Suprapubic skin (tissue), 4 donors: Measurements from ENCODE around the gene PDE9A. TPM values are rescaled to one million over a fixed set of nuclear protein-coding genes. Genes with fewer than 3 reads are reported as not detected.

Experiments
- DNase-seq, 2 donors: peaks; one replicate each; pipeline ENCODE4 v3.0.0-alpha.2; 2019; ENCODE audit warnings: low spot score in 2 of 2
- H3K27ac ChIP-seq: fragments of 200-600 bp; sonication (generic); one replicate; pipeline ENCODE4 v1.5.1; 2019
- H3K27me3 ChIP-seq: fragments of 200-600 bp; sonication (generic); one replicate; pipeline ENCODE4 v1.5.1; 2019
- H3K36me3 ChIP-seq: fragments of 200-600 bp; sonication (generic); one replicate; pipeline ENCODE4 v1.5.1; 2019
- H3K4me1 ChIP-seq: fragments of 200-600 bp; sonication (generic); one replicate; pipeline ENCODE4 v1.5.1; 2019
- H3K4me3 ChIP-seq: fragments of 200-600 bp; sonication (generic); one replicate; pipeline ENCODE4 v1.5.1; 2019; ENCODE audit warnings: mild to moderate bottlenecking
- H3K9me3 ChIP-seq: fragments of 200-600 bp; sonication (generic); one replicate; pipeline ENCODE4 v1.5.1; 2019
- EP300 ChIP-seq: sonication (generic); formaldehyde crosslinking; IDR thresholded peaks from one replicate; pipeline ENCODE4 v1.6.1; 2017; ENCODE audit warnings: antibody characterized with exemption
- POLR2A ChIP-seq, 2 donors: fragments of 450-650 bp; IDR thresholded peaks; one replicate each; pipeline ENCODE4 v1.6.1; 2017; ENCODE audit warnings: antibody characterized with exemption in 2 of 2, mild to moderate bottlenecking in 2 of 2, moderate library complexity in 2 of 2
- POLR2AphosphoS5 ChIP-seq, 3 donors: sonication (generic); formaldehyde crosslinking; IDR thresholded peaks; one replicate each; pipeline ENCODE4 v1.6.1; 2017; ENCODE audit warnings: antibody characterized with exemption in 3 of 3
- WGBS: methylation state at CpG from one replicate; pipeline ENCODE4 v1.1.5; 2018; 5-methylcytosine and 5-hydroxymethylcytosine counted together
- total RNA-seq, 4 donors: library from RNA; depleted of rRNA; stranded (reverse); fragments of >200 nt; gene quantifications; one replicate each; pipeline ENCODE4 v1.1.0, GENCODE V29; 2016
- TF ChIP-seq, protein P1 (sequence below), 2 donors: fragments of 200-600 bp in 1 of 2; fragments of 450-650 bp in 1 of 2; sonication (generic) in 1 of 2; IDR thresholded peaks; one replicate each; pipeline ENCODE4 v1.5.1; 2016 to 2019; ENCODE audit warnings: antibody characterized with exemption in 2 of 2, mild to moderate bottlenecking in 1 of 2, moderate library complexity in 1 of 2

The PDE9A gene
- total RNA-seq, 4 donors from 2014 or later = 4.5 to 12.0 (median 7.1) TPM

DNA sequence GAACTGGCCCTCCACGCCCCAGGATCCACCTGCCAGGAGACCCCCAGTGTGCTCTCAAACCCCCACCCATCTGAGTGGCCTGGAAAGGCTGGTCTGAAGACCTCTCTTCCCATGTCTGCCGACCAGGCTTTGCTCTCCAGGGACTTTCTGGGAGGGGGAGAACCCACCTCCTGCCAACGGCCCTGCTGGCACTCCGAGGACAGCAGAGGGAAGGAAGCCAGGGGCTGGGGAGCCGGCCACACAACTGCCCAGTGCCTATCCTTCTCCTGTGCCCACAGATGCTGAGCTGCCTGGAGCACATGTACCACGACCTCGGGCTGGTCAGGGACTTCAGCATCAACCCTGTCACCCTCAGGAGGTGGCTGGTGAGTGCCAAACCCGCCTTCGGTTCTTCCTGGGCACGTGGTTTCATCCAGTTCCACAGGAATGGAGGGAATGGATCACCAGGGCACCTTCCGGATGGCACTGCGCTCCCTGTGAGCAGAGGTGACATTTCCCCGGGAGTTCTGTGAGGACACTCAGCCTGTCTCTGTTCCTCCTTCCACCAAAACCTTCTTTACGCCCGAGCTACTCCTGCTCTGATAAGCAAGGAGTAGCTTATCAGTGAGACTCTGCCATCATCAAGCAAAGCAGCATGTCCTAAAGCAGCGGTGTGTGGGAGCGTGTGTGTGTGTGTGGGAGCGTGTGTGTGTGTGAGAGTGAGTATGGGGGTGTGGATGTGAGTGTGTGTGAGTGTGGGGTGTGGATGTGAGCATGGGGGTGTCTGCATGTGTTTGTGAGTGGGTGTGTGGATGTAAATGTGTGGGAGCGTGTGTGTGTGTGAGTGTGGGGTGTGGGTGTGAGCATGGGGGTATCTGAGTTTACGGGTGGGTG lies 105.5 kb downstream of the PDE9A start:
- Histone ChIP-seq H3K36me3 (no peaks in the 10 kb centered on the region), H3K4me3 (no peak overlapping the region), H3K4me1 (no peaks in the 10 kb centered on the region), H3K27ac (no peak overlapping the region), H3K27me3 (peaks cover 13% of the 10 kb centered on the region), H3K9me3 (no peaks in the 10 kb centered on the region)
- TF ChIP-seq POLR2A (IDR thresholded peaks at IDR 0.05) (no peak), EP300 (no peak)
- WGBS = 79% methylated on average over 16 of the region's 20 CpGs
- no peak for DNase-seq

DNA sequence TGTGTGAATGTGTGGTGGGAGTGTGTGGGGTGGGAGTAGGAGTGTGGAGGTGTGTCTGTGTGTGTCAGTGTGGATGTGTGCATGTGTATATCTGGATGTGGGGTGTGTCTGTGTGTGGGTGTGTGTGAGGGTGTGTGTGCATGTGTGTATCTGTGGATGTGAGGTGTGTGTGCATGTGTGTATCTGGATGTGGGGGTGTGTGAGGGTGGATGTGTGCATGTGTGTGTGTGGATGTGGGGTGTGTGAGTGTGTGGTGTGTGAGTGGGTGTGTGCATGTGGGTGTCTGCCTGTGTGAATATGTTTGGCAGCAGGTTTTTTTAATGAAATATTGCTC lies 106.1 kb downstream of the PDE9A start:
- Histone ChIP-seq H3K27me3 (peaks cover 13% of the 10 kb centered on the region), H3K4me1 (no peaks in the 10 kb centered on the region), H3K4me3 (no peak overlapping the region), H3K9me3 (no peaks in the 10 kb centered on the region), H3K36me3 (no peaks in the 10 kb centered on the region), H3K27ac (no peak overlapping the region)
- TF ChIP-seq POLR2AphosphoS5 (IDR thresholded peaks at IDR 0.05) (no peak), POLR2A (IDR thresholded peaks at IDR 0.05) (no peak), EP300 (no peak)
- TF ChIP-seq, protein P1, sequence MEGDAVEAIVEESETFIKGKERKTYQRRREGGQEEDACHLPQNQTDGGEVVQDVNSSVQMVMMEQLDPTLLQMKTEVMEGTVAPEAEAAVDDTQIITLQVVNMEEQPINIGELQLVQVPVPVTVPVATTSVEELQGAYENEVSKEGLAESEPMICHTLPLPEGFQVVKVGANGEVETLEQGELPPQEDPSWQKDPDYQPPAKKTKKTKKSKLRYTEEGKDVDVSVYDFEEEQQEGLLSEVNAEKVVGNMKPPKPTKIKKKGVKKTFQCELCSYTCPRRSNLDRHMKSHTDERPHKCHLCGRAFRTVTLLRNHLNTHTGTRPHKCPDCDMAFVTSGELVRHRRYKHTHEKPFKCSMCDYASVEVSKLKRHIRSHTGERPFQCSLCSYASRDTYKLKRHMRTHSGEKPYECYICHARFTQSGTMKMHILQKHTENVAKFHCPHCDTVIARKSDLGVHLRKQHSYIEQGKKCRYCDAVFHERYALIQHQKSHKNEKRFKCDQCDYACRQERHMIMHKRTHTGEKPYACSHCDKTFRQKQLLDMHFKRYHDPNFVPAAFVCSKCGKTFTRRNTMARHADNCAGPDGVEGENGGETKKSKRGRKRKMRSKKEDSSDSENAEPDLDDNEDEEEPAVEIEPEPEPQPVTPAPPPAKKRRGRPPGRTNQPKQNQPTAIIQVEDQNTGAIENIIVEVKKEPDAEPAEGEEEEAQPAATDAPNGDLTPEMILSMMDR (IDR thresholded peaks at IDR 0.05) = no peak
- DNase-seq = no peak

DNA sequence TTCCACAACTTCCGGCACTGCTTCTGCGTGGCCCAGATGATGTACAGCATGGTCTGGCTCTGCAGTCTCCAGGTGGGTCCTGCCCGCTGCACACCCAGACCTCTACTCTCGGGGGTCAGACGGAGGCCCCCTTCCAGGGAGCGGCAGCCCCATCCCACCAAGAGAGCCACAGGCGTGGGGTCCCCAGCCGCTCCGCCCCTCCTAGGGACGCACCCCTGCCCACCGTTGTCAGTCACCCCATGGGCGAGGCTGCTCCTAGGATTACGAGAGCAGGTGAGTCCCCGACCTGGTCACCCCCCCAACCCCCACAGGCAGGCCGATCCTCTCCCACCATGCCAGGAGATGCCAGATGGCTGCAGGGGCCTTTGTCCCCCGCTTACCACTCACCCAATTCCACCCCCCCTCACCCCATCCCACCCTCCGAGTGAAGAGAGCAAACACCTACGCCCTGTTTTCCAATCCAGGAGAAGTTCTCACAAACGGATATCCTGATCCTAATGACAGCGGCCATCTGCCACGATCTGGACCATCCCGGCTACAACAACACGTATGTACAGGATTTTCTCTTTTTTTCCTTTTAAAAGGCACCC lies 107.0 kb downstream of the PDE9A start:
- Histone ChIP-seq H3K36me3 (no peaks in the 10 kb centered on the region), H3K4me1 (no peaks in the 10 kb centered on the region), H3K27me3 (peaks cover 13% of the 10 kb centered on the region), H3K4me3 (no peak overlapping the region), H3K9me3 (no peaks in the 10 kb centered on the region), H3K27ac (no peak overlapping the region)
- WGBS = 87% methylated on average over 11 of the region's 23 CpGs
- no peak for DNase-seq
- TF ChIP-seq POLR2AphosphoS5 (IDR thresholded peaks at IDR 0.05) (no peak), EP300 (no peak), POLR2A (IDR thresholded peaks at IDR 0.05) (no peak)
- TF ChIP-seq, protein P1 (IDR thresholded peaks at IDR 0.05) = no peak

DNA sequence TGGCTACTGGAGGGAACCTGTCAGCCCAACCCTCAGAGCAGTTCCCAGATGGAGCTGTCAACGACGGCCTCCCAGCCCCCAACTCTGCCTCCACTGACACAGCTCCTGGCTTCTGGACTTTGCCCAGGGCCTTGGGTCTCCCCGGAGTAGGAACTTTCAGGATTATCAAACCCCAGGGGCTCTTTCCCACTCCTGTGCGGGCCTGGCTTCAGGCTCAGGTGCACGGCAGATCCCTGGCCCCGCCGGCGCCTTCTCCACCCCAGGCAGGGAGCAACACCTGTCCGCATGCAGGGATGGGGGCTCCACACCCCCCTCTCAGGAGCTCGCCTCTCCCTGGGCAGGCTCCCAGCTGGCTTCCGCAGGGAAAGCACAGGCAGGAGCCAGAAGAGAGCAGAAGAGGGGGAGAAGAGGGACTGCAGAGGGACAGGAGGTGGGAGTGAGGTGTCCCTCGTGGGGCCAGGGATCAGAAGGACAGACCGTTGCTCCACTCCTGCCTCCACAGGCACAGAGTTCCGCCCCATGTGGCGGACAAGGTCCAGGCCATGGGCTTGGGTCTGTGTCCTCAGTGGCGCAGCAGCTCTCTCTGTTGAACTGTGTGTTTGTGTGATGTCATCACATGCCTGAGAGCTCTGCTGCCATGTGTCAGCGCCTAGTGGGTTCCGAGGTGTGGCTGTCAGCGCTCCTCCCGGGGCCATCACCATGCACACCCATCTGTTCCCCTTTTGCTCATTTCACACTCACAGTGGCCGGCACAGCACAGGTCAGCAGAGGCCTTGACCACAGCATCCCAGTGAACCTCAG lies 107.7 kb downstream of the PDE9A start:
- 76% methylated on average over 13 of the region's 21 CpGs for WGBS
- H3K27me3 ChIP-seq = peaks cover 13% of the 10 kb centered on the region
- H3K4me3 ChIP-seq = no peak overlapping the region
- H3K4me1 ChIP-seq = no peaks in the 10 kb centered on the region
- no peak overlapping the region for H3K27ac ChIP-seq
- no peak for DNase-seq
- no peaks in the 10 kb centered on the region for H3K9me3 ChIP-seq
- TF ChIP-seq, protein P1 (IDR thresholded peaks at IDR 0.05) = no peak
- TF ChIP-seq EP300 (no peak), POLR2AphosphoS5 (IDR thresholded peaks at IDR 0.05) (no peak), POLR2A (IDR thresholded peaks at IDR 0.05) (no peak)
- H3K36me3 ChIP-seq = peaks cover 5% of the 10 kb centered on the region

DNA sequence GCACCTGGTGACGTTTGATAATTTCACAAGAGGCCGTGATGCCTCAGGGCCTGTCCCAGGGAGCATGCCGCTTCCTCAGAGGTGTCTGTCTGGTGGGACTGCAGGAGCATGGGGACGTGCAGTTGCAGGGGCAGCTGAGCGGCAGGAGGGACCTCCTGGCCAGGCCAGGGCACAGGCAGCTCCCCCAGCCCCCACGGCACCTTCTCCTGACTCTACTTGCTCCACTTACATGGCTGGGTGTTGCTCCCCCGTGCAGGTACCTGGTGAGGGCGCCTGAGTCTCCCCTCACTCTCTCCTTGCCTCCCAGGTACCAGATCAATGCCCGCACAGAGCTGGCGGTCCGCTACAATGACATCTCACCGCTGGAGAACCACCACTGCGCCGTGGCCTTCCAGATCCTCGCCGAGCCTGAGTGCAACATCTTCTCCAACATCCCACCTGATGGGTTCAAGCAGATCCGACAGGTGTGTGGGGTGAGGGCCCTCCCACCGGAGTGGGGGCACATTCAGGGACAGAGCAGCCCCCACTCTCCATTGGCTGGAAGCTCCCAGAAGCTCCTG lies 108.4 kb downstream of the PDE9A start:
- Histone ChIP-seq H3K9me3 (no peaks in the 10 kb centered on the region), H3K4me1 (no peaks in the 10 kb centered on the region), H3K27ac (no peak overlapping the region), H3K36me3 (peaks cover 11% of the 10 kb centered on the region), H3K4me3 (no peak overlapping the region), H3K27me3 (peaks cover 13% of the 10 kb centered on the region)
- 86% methylated on average over 15 of the region's 18 CpGs for WGBS
- no peak for TF ChIP-seq POLR2AphosphoS5 (IDR thresholded peaks at IDR 0.05)
- TF ChIP-seq POLR2A (IDR thresholded peaks at IDR 0.05) = no peak
- TF ChIP-seq, protein P1 (IDR thresholded peaks at IDR 0.05) = no peak
- no peak for TF ChIP-seq EP300
- no peak for DNase-seq
